Posterior vena cava (tissue), 2 donors: Measurements from ENCODE around the gene DIRAS2. TPM values are rescaled to one million over a fixed set of nuclear protein-coding genes. Genes with fewer than 3 reads are reported as not detected.

ENCODE experiments used
- DNase-seq: peaks from one replicate; pipeline ENCODE4 v3.0.0-alpha.2; 2020; ENCODE audit warnings: low spot score
- intact Hi-C, 2 donors: fragments of 100-400 bp; cut with DNase I; formaldehyde crosslinking; loops; one replicate each; pipeline versions ENCODE4 v1.14.1 to v1.14.2; 2022 to 2023
- total RNA-seq, 2 donors: library from RNA; stranded (reverse); fragmentation: NEBNext Ultra II Directional; extraction: Animal tissue kit (Norgen Biotek cat#: 25700); gene quantifications; one replicate each; pipeline ENCODE4 v1.2.1, GENCODE V29; 2021
- donor health status: DM: yes; HTN: yes; CAD: no.
- donor health status: DM: yes; HTN: yes; CAD: no.

Gene DIRAS2
- total RNA-seq, 2 donors from 2014 or later: not detected

DNA sequence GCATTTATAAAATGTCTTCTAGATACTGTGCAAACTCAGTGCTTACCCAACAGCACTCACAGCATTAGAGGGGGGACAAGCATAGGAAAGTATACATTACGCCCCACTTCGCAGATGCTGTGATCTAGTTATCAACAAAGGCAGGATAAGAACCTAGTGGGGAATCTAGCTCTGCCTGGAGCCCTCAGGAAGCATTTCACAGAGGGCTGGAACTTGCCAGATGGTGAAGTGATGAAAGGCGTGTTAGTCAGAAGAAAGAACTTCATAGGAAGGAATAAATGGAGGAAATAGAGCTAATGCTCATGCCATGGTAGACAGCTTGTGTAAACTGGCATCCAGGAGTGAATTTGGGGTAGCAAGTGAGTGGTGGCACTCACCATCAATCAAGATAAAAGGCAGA is 25.8 kb downstream of the DIRAS2 start:
- DNase-seq: no peak
- intact Hi-C loops: no loop called here

DNA sequence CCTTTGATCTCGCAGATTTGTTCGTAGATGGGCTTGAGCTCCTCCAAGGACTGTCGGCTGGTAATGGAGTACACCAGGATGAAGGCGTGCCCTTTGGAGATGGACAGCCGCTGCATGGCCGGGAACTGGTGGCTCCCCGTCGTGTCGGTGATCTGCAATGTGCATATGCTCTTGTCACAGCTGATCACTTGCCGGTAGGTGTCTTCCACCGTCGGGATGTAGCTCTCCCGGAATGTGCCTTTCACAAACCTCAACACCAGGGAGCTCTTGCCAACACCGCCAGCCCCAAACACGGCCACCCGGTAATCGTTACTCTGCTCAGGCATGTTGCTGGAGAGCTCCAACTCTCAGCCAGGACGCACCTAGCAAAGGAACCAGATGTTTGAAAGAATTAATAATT is 29.1 kb downstream of the DIRAS2 start:
- no peak for DNase-seq
- intact Hi-C loops: no loop called here

DNA sequence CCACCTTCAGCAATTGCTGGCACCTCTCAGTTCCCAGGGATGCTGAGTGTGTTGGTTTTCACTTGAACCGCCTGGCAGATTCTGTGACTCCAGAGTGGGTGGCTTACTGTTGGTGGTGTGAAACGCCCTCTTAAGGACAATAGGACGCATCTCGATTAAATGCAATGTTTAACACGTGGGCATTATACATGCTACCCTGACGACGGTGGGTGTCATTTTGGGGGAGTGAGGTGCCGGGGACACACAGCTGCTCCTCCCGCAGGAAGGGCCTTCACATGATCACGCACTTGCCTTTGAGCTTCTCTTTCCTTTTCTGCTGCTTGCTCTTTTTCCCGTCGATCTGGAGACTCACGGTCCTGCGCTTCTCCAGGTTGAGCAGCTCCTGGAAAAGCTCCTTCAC is 29.7 kb downstream of the DIRAS2 start:
- intact Hi-C loops: no loop called here
- DNase-seq: no peak

DNA sequence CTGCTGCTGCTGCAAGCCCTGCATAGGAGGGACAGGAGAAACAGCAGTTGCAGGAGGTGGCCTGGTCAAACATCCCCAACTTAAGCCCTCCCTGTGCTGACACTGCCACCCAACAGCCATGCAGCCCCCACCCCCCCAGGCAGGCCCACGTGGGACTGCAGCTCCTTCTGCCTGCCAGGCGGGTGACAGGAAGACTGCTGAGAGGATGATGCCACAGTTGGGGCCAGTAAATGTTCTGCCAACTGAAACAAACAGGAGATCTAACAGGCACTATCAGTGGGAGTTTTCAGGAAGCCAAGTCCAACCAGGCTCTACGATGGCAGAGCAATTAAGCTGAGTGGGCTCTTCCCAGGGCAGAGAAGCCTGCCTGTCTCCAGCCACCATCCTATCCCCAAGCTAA is 31.1 kb downstream of the DIRAS2 start:
- DNase-seq: no peak
- intact Hi-C loops: no loop called here

GRCh38 chr9:90611121-90611520 is 31.5 kb downstream of the DIRAS2 start:
- no peak for DNase-seq
- intact Hi-C loops: no loop called here

- intact Hi-C loops: no loop called here
- DNase-seq: no peak
Measured at GRCh38 chr9:90607701-90608516, 34.7 kb downstream of the DIRAS2 start.

DNA sequence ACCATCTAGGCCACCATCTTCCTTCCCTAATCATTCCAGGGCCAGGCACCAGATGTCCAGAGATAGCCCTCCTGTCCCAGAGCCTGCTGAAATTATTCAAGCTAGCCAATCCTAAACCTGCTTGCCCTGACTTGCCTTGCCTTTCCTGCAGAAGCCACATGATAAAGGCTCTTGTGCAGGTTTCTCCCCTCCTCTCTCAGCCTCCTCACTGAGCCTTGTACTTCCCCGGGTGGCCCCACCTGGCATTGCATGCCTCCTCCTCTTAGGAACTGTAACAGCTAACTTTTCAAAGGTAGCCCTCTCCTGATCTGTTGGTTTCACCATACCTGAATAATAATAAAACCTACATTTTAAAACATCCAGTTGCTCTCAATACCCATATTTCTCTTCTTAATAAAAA is 42.6 kb downstream of the DIRAS2 start:
- intact Hi-C loops: no loop called here
- no peak for DNase-seq

GRCh38 chr9:90598191-90598590 is 44.4 kb downstream of the DIRAS2 start:
- intact Hi-C loops: no loop called here
- no peak for DNase-seq

DNA sequence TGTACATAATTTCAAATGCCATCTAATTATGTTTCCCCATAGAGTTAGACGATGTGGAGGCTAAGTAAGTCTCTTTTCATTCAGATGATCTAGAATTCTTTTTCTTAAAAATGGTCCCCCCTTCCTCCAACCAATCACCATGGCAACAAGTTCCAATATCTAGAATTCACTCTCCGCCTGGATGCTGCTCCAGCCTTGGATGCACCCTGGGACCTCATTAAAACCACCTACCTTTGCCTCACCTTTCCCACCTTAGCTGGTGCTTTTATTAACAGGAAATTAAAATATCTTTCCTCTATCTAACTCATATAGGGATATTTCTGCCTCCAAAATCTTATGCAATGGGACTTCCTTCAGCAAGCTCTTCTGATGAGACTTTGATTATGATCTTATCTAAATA is 49.0 kb downstream of the DIRAS2 start:
- intact Hi-C loops: no loop called here
- DNase-seq: no peak

- DNase-seq: no peak
- intact Hi-C loops: no loop called here
Measured at GRCh38 chr9:90580576-90580975, 62.0 kb downstream of the DIRAS2 start.

GRCh38 chr9:90579181-90579580 is 63.4 kb downstream of the DIRAS2 start:
- intact Hi-C loops: no loop called here
- DNase-seq: no peak

- no peak for DNase-seq
- intact Hi-C loops: no loop called here
Measured at GRCh38 chr9:90578126-90578815, 64.4 kb downstream of the DIRAS2 start.

- DNase-seq: no peak
- intact Hi-C loops: no loop called here
Measured at GRCh38 chr9:90569511-90569910, 73.1 kb downstream of the DIRAS2 start.

DNA sequence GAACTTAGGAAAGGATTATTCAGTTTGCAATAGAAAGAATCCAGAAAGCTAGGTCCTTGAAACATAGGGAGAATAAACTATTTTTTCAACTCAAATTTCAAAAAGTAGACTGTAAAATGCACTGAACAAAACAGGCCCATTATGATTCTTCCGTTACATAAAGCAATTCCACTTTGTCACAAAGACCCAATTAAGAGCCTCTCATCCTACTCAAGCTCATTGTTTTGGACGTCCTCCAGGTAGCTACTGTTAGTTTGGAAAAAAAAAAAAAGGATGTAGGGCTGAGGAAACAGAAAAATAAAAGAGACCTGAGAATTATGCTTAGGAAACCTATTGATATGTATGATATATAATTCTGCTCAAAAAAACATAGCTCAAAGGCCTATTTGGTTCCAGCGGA is 74.0 kb downstream of the DIRAS2 start:
- intact Hi-C loops: no loop called here
- DNase-seq: no peak

DNA sequence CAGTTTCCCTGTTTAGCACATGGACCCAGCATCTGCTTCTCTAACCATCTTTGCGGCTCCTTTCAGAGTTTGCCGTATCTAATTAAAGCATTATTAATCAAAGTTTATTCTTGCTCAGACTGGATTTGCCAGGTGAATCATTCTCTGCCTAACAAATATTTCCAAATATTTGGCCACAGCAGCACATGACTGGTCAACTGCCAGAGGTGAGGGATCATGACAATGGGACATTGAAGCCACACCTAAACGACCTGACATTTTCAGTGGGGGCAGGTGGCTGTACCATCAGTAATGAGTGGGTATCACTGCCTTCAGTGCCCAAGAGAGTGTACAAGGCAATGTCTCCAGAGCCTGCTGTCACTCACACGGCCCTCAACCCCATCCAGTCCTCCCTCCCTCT is 80.4 kb downstream of the DIRAS2 start:
- DNase-seq: no peak
- intact Hi-C loops: no loop called here

Other genes starting within 250 kb of the DIRAS2 start
- gene SYK, start 159.0 kb upstream of the DIRAS2 start, total RNA-seq: 10 to 100 TPM; 13.2 to 19.5 TPM